ENCODE results near the gene SMIM43. TPM values are rescaled to one million over a fixed set of nuclear protein-coding genes. Genes with fewer than 3 reads are reported as not detected.

The SMIM43 gene
- total RNA-seq, result not detected

DNA sequence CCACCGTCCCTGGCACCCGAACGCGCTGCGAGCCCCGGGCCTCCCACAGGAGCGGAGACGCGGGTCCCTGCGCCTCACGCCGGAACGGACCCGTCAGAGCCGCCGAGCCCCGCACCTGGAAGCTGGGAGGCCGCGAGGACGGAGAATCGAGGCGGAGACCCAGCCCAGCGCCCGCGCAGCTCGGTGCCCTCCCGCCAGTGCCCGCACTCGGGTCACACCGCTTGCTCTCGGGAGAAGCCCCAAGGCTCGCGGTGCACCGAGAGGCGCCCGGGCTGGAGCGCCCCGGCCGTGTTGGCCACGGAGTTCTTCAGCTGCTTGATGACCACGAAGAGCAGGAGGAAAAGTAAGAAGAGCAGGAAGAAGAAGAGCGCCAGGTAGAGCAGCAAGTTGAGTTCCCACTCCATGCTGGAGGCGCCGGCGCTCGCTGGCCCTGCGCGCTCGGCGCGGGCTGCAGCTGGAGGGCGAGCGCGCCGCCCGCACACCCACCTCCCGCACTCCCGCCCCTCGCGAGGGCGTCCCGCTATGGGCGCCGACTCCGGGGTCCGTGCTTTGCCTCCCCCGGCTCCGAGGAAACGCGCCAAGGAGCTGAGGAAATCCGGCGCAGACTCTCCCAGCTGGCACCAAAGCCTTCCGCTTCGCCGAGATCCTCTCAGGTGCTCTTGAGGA, at the start of gene SMIM43:
Gene SMIM43 (minus strand): TSS at position 463 of the 666 bp plus-strand sequence. CDS start 59 bp downstream, at position 404.
- Histone ChIP-seq H3K9me3 (no peaks in the 10 kb centered on the region), H3K27ac (no peak within 1 kb of the TSS), H3K4me3 (peak within 1 kb of the TSS; percentile 47), H3K4me1 (peaks cover 11% of the 10 kb centered on the region), H3K27me3 (peaks cover 38% of the 10 kb centered on the region), H3K36me3 (no peaks in the 10 kb centered on the region)
- WGBS, result no CpG with 5 or more reads among the region's 75 CpGs
- no peak for DNase-seq (ENCODE audit: low spot score in 2 of 2)
- TF ChIP-seq POLR2A (IDR thresholded peaks at IDR 0.05), result no peak
- TF ChIP-seq, protein P1, sequence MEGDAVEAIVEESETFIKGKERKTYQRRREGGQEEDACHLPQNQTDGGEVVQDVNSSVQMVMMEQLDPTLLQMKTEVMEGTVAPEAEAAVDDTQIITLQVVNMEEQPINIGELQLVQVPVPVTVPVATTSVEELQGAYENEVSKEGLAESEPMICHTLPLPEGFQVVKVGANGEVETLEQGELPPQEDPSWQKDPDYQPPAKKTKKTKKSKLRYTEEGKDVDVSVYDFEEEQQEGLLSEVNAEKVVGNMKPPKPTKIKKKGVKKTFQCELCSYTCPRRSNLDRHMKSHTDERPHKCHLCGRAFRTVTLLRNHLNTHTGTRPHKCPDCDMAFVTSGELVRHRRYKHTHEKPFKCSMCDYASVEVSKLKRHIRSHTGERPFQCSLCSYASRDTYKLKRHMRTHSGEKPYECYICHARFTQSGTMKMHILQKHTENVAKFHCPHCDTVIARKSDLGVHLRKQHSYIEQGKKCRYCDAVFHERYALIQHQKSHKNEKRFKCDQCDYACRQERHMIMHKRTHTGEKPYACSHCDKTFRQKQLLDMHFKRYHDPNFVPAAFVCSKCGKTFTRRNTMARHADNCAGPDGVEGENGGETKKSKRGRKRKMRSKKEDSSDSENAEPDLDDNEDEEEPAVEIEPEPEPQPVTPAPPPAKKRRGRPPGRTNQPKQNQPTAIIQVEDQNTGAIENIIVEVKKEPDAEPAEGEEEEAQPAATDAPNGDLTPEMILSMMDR (IDR thresholded peaks at IDR 0.05), result no peak
- no peak for TF ChIP-seq EP300 (IDR thresholded peaks at IDR 0.05)
- TF ChIP-seq POLR2AphosphoS5 (IDR thresholded peaks at IDR 0.05), result no peak

GRCh38 chr4:121814756-121815155, 49.8 kb upstream of the SMIM43 start:
- Histone ChIP-seq H3K27ac (no peak overlapping the region), H3K27me3 (no peaks in the 10 kb centered on the region), H3K4me3 (no peak overlapping the region), H3K4me1 (no peaks in the 10 kb centered on the region), H3K9me3 (no peaks in the 10 kb centered on the region), H3K36me3 (peaks cover 87% of the 10 kb centered on the region)
- WGBS, result 90% methylated on average over 2 of the region's 2 CpGs
- DNase-seq (ENCODE audit: low spot score in 2 of 2), result no peak
- no peak for TF ChIP-seq POLR2A (IDR thresholded peaks at IDR 0.05)
- TF ChIP-seq, protein P1 (IDR thresholded peaks at IDR 0.05), result no peak
- TF ChIP-seq EP300 (IDR thresholded peaks at IDR 0.05), result no peak
- TF ChIP-seq POLR2AphosphoS5 (IDR thresholded peaks at IDR 0.05), result no peak

GRCh38 chr4:121811122-121811521, 46.2 kb upstream of the SMIM43 start:
- Histone ChIP-seq H3K9me3 (no peaks in the 10 kb centered on the region), H3K36me3 (peaks cover 99% of the 10 kb centered on the region)
- TF ChIP-seq POLR2A (IDR thresholded peaks at IDR 0.05) (no peak), EP300 (IDR thresholded peaks at IDR 0.05) (no peak), POLR2AphosphoS5 (IDR thresholded peaks at IDR 0.05) (no peak)
- TF ChIP-seq, protein P1 (IDR thresholded peaks at IDR 0.05), result no peak

DNA sequence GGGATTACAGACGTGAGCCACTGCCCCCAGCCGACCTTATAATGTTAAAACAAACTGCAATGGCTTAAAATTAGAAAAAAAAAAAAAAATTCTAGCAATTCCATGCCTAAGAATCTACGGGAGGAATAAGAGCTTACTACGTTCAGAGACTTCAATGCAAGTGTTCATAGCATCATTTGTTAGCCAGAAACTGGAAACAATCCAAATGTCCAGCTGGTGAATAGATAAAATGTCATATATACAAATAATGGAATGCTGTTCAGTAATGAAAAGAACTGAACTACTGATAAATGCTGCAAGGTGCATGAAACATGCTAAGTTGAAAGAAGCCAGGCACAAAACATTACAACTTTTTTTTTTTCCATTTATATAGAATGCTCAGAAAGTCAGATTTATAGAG, 41.4 kb upstream of the SMIM43 start:
- no peak for DNase-seq (ENCODE audit: low spot score in 2 of 2)
- no peaks in the 10 kb centered on the region for H3K9me3 ChIP-seq
- no peaks in the 10 kb centered on the region for H3K27me3 ChIP-seq
- H3K36me3 ChIP-seq, result peaks cover 80% of the 10 kb centered on the region
- H3K27ac ChIP-seq, result no peak overlapping the region
- peaks cover 13% of the 10 kb centered on the region for H3K4me1 ChIP-seq
- H3K4me3 ChIP-seq, result no peak overlapping the region
- WGBS, result 89% methylated on average over 4 of the region's 4 CpGs
- TF ChIP-seq EP300 (IDR thresholded peaks at IDR 0.05) (no peak), POLR2A (IDR thresholded peaks at IDR 0.05) (no peak), POLR2AphosphoS5 (IDR thresholded peaks at IDR 0.05) (no peak)
- TF ChIP-seq, protein P1 (IDR thresholded peaks at IDR 0.05), result no peak

More at GRCh38 chr4:121811122-121811521, 46.2 kb upstream of the SMIM43 start:
- H3K4me1 ChIP-seq, result no peaks in the 10 kb centered on the region
- H3K4me3 ChIP-seq, result no peak overlapping the region
- DNase-seq (ENCODE audit: low spot score in 2 of 2), result no peak
- H3K27me3 ChIP-seq, result no peaks in the 10 kb centered on the region
- no peak overlapping the region for H3K27ac ChIP-seq

GRCh38 chr4:121801715-121802075, 36.7 kb upstream of the SMIM43 start:
- H3K27ac ChIP-seq, result peak overlapping the region; percentile 83
- peaks cover 33% of the 10 kb centered on the region for H3K36me3 ChIP-seq
- H3K9me3 ChIP-seq, result no peaks in the 10 kb centered on the region

More at GRCh38 chr4:121801715-121802075, 36.7 kb upstream of the SMIM43 start:
- TF ChIP-seq, protein P1 (IDR thresholded peaks at IDR 0.05), result no peak
- TF ChIP-seq EP300 (IDR thresholded peaks at IDR 0.05) (no peak), POLR2A (IDR thresholded peaks at IDR 0.05) (no peak), POLR2AphosphoS5 (IDR thresholded peaks at IDR 0.05) (no peak)
- DNase-seq (ENCODE audit: low spot score in 2 of 2), result no peak
- H3K27me3 ChIP-seq, result no peaks in the 10 kb centered on the region
- peak overlapping the region; percentile 96 for H3K4me3 ChIP-seq
- WGBS, result 15% methylated on average over 4 of the region's 4 CpGs
- peaks cover 13% of the 10 kb centered on the region for H3K4me1 ChIP-seq

Data from suprapubic skin (tissue), 4 donors.